NK-92 treated with Interleukin-12 subunit alpha and Interleukin-12 subunit beta, amount 100 ng/mL, for 24 hours (cell line): Measurements from ENCODE around the gene ABLIM3.

Experiments
- DNase-seq: peaks from one replicate; lab custom pipeline; 2025; lab: John Stamatoyannopoulos, UW

The ABLIM3 gene

DNA sequence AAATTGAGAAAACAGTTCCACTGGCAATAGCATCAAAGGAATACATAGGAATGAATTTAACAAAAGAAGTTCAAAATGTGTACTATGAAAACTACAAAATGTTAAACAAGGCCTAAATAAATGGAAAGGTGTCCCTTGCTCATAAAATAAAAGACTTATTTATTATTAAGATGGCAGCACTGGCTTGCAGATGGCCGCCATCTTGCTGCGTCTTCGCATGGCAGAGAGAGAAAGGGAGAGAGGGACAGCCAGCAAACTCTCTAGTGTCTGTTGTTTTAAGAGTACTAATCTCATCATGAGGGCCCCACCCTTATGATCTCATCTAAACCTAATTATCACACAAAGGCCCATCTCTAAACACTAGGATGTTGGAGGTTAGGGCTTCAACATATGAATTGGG, 47.1 kb downstream of the ABLIM3 start:
- DNase-seq: no peak

DNA sequence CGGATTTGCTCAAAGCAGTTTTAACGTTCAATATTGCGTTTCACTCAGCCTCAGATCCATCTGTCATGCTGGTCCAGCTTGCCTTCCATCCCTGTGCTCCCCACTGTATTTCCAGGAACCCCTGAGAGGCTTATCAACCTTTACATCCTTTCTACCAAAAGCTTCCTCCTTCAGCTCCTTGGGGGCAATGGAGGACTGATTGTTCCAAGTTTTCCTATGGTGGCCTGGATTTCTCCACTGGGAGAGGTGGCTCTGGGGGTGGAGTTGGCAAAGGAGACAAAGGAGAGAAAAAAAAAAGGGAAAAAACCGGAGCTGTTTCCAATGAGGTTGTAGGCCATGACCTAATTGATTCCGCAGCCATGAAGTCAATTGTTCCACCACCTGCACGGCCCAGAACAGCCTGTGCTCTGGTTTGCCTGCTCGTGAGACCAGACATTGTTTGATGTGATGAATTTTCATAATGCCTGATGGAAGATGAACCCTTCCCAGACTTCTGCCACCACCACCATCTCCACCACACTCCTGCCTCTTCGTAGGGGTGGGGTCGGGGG, 54.1 kb downstream of the ABLIM3 start:
- DNase-seq: no peak

DNA sequence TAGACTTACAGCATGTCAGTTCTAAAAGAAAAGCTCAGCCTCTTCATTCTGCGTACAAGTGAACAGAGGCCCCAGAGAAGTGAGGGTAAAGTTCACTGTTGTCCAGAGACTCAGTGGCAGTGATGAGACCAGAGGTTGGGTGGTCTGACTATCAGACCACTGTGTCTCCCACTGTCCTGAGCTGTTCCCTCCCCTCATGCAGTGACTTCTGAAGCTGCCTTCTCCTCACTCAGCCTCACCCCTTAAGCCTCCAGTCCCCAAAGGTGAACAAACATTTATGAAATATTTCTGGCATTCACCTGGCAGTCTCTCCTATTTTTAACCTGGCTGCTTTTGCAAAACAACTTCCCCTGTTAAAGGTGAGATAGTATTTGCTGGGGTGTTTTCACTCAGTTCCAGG, 54.7 kb downstream of the ABLIM3 start:
- no peak for DNase-seq

DNA sequence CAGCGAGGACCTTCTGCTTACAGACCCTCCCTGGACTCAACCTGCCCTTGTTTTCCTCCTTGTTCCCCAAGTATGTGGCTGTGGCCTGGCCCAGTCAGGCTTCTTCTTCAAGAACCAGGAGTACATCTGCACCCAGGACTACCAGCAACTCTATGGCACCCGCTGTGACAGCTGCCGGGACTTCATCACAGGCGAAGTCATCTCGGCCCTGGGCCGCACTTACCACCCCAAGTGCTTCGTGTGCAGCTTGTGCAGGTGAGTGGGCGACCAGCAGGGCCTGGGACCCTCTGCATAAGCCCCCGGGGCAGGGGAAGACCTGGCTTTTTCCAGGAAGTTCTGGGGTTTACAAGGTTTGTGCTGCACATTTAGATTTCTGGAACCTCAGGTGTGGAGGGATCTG, 56.9 kb downstream of the ABLIM3 start:
- no peak for DNase-seq

DNA sequence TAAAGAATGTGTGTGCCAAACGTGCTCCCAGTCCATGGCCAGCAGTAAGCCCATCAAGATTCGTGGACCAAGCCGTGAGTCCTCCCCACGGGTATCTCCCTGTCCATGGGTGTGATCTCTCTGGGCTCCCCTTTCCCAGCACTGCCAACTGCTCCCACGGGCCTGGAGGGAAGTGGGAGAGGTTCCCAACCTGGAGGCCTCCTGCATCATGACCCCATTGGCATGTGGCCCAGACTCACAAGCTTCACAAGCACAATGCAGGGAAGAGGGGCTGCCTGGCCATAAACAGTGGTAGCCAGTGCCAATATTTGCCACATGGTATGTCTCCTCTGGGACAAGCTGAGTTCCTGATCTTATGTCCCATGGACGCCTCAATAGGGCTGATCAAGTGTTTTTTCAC, 59.1 kb downstream of the ABLIM3 start:
- DNase-seq: no peak

DNA sequence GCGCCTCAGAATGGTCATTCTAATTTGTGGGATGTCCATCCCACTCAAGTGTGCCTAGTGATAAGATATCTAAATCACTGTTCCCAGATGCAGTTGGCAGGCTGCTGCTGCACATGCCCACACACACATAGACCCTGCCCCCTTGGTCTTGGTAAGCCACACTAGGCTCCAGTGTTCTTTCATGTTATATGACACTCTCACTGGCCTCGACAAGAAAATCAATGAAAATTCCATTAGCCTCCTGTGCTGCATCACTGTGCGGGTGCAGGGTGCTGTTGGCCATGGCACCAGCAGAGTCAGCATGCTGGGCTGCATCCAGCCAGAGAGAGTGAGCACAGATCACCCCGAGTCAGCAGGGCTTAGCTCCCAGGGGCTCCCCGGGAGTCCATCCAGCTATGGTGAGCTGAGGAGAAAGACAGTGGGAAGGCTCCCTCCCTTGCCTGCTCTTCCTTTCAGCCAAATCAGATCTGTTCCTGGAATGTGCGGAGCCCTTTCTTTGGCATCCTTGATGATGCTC, 59.9 kb downstream of the ABLIM3 start:
- no peak for DNase-seq

DNA sequence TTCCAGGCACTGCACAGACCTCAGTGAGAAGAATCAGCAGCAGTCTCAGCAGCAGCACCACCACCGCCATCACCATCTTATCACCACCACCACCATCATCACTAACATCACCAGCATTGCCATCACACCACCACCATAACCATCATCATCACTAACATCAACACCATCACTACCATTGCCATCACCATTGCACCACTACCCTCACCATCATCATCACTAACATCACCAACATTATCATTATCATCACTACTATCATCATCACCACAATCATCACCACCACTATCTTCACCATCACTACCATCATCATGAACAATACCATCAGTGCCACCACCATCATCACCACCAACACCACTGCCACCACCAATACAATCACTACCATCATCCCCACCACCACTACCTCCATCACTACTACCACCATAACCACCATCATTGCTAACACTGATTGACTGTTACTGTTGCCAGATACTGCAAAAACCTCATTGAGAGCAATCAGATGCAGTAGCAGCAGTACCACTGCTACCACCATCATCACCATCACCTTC, 61.7 kb downstream of the ABLIM3 start:
- no peak for DNase-seq

DNA sequence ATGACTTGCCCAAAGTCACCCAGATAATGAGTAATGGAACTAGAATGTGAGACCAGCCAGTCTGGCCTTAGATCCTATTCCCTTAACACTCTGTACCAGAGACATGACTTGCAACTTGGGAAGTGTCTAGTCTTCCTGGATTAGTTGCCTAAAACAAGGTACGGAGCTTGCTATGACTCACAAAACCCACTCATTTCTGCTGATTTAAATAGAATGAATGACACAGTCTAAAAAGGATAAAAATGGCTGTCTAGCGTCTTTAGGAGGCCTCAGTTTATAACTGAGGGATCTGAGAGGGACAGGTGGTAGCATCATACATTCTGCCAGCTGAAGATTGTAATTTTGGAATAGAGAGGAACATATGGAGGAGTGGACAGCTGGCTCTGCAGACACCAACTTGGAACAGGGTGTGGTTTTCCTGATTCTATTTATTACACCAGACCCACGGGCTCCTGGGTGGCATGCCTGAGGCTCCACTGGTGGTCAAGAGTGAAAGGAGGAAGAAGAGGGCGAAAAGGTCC, 62.7 kb downstream of the ABLIM3 start:
- no peak for DNase-seq

DNA sequence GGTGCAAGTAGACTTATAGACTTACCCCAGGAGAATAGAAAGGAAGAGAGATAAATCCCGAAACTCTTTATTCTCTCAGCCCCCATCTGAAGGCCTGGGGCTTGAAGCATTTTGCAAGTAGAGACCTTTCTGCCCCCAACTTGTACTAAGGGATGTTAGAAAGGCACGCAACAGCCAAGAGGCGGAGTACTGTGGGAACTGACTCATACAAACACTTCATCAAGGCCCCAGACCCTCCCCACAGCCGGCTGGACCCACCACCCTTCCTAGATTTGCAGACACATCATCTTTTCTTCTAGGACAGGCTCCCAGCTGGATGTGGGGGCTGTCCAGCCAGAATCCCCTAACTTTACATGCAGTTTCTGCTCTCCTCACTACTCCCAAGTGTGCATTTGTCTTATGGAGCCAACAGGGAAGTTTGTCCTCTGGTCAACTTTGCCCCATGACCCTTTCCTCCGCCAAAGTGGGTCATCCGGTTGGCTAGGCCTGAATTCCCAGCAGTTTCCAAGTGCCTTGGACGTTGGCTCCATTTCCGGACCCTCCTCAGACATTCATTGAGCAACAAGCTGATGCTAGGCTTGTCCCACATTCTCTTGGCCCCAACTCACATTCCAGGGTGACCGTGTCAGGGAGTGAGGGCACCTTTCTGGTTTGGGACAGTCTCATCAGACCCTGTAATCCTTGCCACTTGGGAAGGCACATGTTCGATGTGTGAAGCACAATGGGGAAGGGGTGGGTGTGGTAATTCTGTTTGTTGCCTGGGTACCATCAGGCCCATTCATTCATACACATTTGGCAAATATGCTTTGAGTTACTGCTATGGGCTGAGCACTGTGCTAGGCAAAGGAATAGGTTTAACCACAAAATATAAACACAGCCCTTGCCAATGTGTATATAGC, 64.6 kb downstream of the ABLIM3 start:
- no peak for DNase-seq

DNA sequence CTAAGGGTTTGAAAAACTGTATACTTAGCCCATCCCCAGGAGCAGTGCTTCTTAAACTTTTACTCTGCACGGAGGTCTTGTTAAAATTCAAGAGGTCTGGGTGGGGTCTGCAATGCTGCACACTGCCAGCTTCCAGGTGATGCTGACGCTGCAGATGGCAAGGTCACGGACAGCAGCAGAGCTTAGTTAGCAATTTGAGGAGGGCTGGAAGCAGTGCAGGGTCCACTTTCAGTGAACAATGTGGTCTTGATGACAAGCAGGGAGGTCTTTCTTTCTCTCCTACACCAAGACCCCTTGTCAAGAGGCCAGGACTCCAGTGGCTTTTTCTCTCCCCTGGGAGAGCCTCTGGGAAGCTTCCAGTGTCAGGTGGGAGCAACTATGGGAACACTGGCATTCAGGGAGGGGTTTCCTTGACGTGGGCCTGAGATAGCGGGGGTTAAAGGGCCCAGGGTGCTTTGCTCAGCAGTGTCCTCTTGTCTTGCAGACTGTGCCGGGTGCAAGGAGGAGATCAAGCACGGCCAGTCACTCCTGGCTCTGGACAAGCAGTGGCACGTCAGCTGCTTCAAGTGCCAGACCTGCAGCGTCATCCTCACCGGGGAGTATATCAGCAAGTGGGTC, 65.3 kb downstream of the ABLIM3 start:
- DNase-seq: no peak

DNA sequence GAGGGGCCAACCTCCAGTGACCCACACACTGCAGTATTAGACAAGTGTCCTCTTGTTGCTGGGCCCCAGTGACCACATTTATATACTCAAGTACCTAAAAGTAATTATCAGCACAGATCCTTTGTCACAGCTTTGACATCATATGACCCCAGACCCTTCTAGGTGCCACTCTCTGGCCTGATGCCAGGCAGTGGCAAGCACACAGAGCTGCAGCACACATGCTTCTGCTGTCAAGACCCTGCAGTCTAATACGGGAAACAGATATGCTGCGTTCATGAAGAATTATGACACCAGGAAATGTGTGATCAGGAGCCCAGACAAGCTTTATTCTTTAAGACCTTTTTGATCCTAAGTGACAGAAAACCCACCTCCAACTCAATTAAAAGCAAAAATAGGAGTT, 66.5 kb downstream of the ABLIM3 start:
- DNase-seq: no peak

DNA sequence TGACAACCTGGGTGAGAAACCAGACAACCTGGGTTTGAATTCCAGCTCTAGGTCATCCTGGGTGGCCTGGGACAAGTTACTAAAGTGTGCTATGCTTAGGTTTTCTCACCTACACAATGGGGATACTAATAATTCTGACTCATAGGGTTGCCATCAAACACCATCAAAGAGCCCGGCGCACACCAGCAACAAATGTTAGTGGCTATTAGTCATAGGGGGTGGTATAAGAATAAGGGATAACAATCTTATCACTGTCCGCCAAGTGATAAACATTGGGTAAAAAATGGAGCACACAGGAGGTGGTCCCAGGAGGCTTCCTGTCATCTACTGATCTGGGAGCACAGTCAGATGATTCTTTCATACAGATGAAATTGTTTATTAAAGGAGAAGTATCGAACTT, 68.9 kb downstream of the ABLIM3 start:
- DNase-seq: no peak

DNA sequence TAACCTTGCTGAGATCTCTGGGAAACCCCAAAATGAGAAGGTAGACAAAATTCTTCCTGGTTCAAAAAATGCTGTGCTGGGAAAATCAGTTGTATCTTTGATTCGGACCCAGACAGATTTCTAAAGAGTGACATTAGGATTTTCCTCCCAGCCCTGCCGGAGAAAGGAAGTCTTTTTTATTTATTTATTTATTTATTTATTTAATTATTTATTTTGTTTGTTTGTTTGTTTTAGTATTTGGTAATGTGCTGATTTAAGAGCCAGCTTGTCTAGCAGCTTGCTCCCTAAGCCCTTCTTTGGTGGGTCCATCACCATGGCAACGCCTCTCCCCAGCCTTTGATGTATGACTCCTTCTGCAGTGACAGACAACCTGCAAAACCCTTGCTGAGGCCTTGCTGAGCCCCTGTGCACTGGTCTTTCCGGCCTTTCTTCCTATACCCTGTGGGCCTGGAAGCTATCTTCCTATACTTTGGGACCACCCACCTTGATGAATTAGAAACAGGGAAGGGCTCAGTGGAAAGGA, 69.7 kb downstream of the ABLIM3 start:
- no peak for DNase-seq

DNA sequence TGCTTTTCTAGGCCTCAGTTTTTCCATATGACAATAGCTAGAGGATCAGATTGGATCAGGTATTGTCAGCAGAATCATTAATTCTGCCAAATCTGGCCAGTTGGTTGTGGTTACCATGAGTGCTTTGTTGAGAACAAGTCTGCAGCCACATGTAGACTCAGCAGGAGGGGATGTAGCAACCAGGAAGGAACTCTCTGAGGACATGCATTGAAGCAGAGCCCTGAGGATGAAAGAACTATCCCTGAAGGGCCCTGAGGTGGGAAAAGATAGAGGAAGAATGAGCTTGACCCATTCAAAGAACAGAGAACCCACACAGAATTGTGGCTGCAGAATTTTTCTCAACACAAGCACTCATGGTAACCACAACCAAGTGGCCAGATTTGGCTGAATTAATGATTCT, 70.3 kb downstream of the ABLIM3 start:
- no peak for DNase-seq

DNA sequence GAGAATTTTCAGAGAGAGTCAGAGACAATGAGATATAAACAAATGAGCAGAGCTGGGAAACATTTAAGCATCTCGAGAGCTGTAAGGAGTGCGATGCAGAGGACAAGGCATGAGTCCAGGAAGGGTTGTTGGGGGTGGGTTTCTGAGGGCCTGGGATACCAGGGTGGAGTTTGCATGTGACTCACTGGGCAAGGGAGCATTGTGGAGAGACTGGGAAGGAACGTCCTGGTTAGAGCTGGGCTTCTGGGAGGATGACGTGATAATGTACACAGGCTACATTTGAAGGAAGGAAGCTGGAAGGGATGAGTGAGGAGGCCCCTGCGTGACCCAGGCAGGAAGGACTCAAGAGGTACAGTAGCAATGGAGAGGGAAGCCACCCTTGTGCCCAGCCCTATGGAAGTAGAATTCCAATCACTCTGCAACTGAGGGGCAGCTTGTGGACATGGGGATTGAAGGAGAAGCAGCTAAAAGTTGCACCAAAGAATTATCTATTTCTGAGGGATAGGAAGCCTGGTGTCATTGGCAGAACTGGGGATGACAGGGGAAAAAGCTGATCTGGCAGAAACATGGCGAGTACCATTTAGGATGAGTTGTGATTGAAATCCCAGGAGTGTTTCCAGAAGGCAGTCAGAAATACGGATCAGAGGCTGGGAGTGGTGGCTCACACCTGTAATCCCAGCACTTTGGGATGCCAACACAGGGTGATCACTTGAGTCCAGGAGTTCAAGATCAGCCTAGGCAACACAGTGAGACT, 71.1 kb downstream of the ABLIM3 start:
- no peak for DNase-seq

DNA sequence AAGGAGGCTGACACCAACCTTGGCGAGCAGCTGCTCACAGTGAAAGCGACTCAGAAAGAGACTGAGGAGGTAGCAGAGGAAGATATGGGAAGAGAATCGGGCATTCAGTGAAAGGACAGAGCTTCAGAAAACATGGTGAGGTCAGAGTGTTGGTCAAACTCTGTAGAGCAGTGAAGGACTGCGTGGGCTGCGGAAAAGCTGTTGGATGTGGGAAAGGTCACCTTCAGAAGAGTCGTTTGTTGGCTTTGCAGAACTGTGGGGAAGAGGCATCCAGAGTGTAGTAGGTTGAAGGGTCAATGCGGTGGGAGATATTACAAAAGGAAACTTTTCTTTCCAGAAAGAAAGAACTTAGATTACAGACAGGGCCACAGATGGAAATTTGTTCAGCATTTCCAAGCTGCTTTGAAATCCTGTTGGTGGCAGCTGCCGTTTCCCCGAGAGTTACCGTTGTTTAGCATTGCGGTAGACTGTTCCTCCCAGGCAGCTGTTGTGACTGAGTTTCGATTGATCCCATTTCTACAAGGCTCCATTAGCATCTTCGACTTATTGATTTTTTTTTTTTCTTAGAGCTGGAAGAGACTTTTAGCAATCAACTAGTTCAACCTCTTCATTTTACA, 72.1 kb downstream of the ABLIM3 start:
- no peak for DNase-seq

DNA sequence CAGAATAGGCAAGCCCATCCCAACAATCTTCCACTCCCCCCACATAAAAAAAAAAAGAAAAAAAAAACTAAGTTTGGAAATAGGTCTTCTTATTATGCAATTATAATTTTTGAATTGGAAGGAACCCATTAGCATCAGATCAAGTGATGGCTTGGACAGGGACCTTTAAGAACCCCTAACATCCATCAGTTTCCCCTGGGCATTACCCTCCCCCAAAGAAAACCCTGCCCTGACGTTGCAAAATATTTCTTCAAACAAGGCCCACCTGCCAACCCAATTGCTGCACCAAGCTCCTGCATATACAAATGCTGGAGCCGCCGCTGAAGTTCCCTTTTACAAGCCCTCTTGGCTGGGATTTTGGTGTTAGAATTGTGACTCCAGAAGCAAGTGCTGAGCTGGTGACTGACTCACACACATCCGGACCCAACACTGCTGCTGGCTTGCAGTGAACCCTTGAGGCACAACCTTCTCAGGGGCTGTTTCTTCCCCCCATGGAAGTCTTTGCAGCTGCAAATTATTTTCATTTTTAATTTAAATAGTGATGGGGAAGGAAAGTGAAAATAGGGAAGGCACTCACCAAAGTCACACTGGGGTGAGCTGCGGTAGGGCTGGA, 74.3 kb downstream of the ABLIM3 start:
- DNase-seq: no peak

DNA sequence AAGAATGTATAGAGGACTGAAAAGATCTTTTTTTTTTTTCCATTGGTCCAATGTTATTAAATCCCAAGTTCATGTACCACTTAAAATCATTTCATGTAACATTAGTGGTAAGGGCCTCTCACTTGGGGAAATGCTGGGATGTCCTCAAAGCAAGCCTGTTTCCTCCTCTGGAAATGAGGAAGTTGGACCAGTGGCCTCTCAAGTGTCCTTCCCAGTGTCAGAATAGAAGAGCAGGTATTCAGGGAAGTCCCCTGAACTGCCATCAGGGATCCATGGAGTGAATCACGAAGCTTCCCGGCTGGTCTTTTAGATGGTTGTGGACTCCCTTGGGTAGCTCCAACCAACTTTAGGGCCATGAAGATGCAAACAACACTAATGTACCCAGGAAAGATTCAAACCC, 75.2 kb downstream of the ABLIM3 start:
- no peak for DNase-seq

DNA sequence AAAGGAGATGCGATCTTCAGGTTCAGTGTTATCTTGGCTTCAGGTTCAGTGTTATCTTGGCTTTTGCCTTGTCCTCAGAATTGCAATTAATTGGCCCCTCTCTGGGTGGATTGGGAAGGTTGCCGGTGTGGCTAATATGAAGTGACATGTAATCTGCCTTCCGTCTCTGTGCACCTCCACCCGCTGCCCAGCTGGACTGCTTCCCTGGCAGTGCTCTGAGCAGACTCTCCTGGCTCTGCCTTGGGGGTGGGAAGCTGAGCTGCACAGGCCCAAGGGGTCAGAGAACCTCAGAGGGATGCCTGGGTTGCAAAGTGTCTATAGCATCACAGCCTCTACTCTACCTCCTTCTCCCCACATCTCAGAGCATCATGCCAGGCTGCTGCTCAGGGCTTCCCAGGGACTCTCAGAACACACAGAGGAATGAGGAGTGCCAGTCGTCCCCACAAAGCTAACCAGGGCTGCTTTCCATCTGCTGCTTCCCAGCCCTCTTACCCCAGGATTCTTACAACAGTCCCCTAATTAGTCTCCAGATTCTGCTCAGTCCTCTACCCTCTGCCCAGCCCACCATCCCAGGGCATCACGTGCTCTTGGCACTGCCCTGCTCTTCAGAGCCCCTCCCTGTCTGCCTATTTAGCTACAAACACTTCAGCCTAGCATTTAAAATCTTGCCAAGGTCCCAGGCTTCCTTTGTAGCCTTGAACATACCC, 76.0 kb downstream of the ABLIM3 start:
- DNase-seq: no peak

DNA sequence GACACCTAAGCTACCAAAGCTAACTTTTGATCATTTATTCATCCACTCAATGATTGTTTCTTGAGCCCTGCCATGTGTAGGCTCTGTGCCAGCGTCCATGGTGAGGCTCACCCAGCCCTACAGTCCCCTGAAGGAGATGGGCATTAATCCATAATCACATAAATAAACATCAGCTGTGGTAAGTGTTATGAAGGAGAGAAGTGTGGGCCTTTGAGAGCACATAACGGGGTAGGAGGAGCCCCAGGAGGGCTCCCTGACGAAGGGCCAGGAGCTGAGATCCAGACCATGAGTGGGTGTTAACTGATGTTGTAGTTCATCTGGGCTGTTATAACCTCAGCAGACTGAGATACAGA, 76.5 kb downstream of the ABLIM3 start:
- no peak for DNase-seq
